Liver (tissue), 9 donors: ENCODE results near the gene C2orf69. TPM values are rescaled to one million over a fixed set of nuclear protein-coding genes. Genes with fewer than 3 reads are reported as not detected.

Experiments used
- DNase-seq: peaks from one replicate; pipeline ENCODE4 v3.0.0-alpha.2; 2017; ENCODE audit warnings: low spot score
- H3K27ac ChIP-seq, 2 donors: one replicate each; pipeline ENCODE4 v1.7.0; 2013; ENCODE audit warnings: inconsistent platforms in 2 of 2, low read length in 2 of 2, control low read depth in 1 of 2, low read depth in 1 of 2, mild to moderate bottlenecking in 1 of 2
- H3K27me3 ChIP-seq, 4 donors: one replicate each; pipeline versions ENCODE4 v1.6.1 to v1.7.0; 2013; ENCODE audit warnings: low read length in 3 of 4, inconsistent platforms in 1 of 4, mild to moderate bottlenecking in 1 of 4, moderate library complexity in 1 of 4; ENCODE audit not compliant: control insufficient read depth in 4 of 4, insufficient read depth in 4 of 4
- H3K36me3 ChIP-seq, 4 donors: one replicate each; pipeline versions ENCODE4 v1.6.1 to v1.7.0; 2013; ENCODE audit warnings: low read length in 3 of 4, mild to moderate bottlenecking in 3 of 4, low read depth in 1 of 4, moderate library complexity in 1 of 4; ENCODE audit not compliant: control insufficient read depth in 4 of 4, insufficient read depth in 3 of 4
- H3K4me1 ChIP-seq, 4 donors: one replicate each; pipeline versions ENCODE4 v1.6.1 to v1.7.0; 2013; ENCODE audit warnings: low read length in 3 of 4, mild to moderate bottlenecking in 3 of 4, moderate library complexity in 1 of 4; ENCODE audit not compliant: control insufficient read depth in 4 of 4, insufficient read depth in 4 of 4
- H3K4me3 ChIP-seq, 3 donors: one replicate each; pipeline versions ENCODE4 v1.6.1 to v1.7.0; 2013; ENCODE audit warnings: low read length in 3 of 3, control low read depth in 1 of 3, low read depth in 1 of 3, mild to moderate bottlenecking in 1 of 3
- H3K9ac ChIP-seq, 2 donors: one replicate each; pipeline ENCODE4 v1.7.0; 2013; ENCODE audit warnings: low read length in 2 of 2, mild to moderate bottlenecking in 2 of 2, moderate library complexity in 2 of 2, control low read depth in 1 of 2, low read depth in 1 of 2
- H3K9me3 ChIP-seq, 4 donors: one replicate each; pipeline versions ENCODE4 v1.6.1 to v1.7.0; 2013; ENCODE audit warnings: low read length in 3 of 4; ENCODE audit not compliant: control insufficient read depth in 4 of 4
- CTCF ChIP-seq: fragments of 150-350 bp; IDR thresholded peaks from 2 replicates; pipeline ENCODE4 v1.5.1; 2017; ENCODE audit warnings: improper control_type of control experiment, low read depth, low read length; ENCODE audit not compliant: missing input control
- EGR1 ChIP-seq, 2 donors: IDR thresholded peaks; 2 replicates each; pipeline ENCODE4 v1.6.1; 2016 to 2018; ENCODE audit warnings: antibody characterized with exemption in 2 of 2, low read depth in 2 of 2
- FOXA1 ChIP-seq: IDR thresholded peaks from 2 replicates; pipeline ENCODE4 v1.6.1; 2016; ENCODE audit warnings: antibody characterized with exemption
- FOXA2 ChIP-seq: IDR thresholded peaks from 2 replicates; pipeline ENCODE4 v1.6.1; 2016; ENCODE audit warnings: antibody characterized with exemption
- HNF4G ChIP-seq: IDR thresholded peaks from 2 replicates; pipeline ENCODE4 v1.6.1; 2016; ENCODE audit warnings: antibody characterized with exemption
- JUND ChIP-seq, 2 donors: IDR thresholded peaks; 2 replicates each; pipeline ENCODE4 v1.6.1; 2016; ENCODE audit warnings: antibody characterized with exemption in 2 of 2
- MAX ChIP-seq: IDR thresholded peaks from 2 replicates; pipeline ENCODE4 v1.6.1; 2016; ENCODE audit warnings: antibody characterized with exemption
- RAD21 ChIP-seq, 2 donors: IDR thresholded peaks; 2 replicates each; pipeline ENCODE4 v1.6.1; 2016; ENCODE audit warnings: antibody characterized with exemption in 2 of 2, mild to moderate bottlenecking in 2 of 2
- REST ChIP-seq: IDR thresholded peaks from 2 replicates; pipeline ENCODE4 v1.6.1; 2016; ENCODE audit warnings: antibody characterized with exemption, mild to moderate bottlenecking
- RXRA ChIP-seq, 2 donors: IDR thresholded peaks; 2 replicates each; pipeline ENCODE4 v1.6.1; 2017 to 2018; ENCODE audit warnings: antibody characterized with exemption in 2 of 2, mild to moderate bottlenecking in 1 of 2
- SP1 ChIP-seq: IDR thresholded peaks from 2 replicates; pipeline ENCODE4 v1.6.1; 2018; ENCODE audit warnings: antibody characterized with exemption, mild to moderate bottlenecking
- ZBTB33 ChIP-seq: IDR thresholded peaks from 2 replicates; pipeline ENCODE4 v1.6.1; 2016; ENCODE audit warnings: antibody characterized with exemption
- WGBS: extraction: QIAGEN DNeasy Blood & Tissue Kit; methylation state at CpG from one replicate; pipeline ENCODE4 v1.1.7; 2013; 5-methylcytosine and 5-hydroxymethylcytosine counted together
- polyA plus RNA-seq, 2 donors: library from polyadenylated mRNA; stranded (reverse) in 1 of 2; unstranded in 1 of 2; fragments of 200-250 nt in 1 of 2; fragments of >200 nt in 1 of 2; fragmentation: Nextera tagmentation in 1 of 2; extraction: Ambion mirVana in 1 of 2; gene quantifications; one replicate each; pipeline versions ENCODE4 v1.2.1 to v1.2.3, GENCODE V29; 2013 to 2015
- total RNA-seq, 2 donors: library from RNA; depleted of rRNA; stranded (reverse); fragments of >200 nt; gene quantifications; one replicate each; pipeline ENCODE4 v1.2.3, GENCODE V29; 2014
- donor health status: healthy.
- donor health status: healthy.
- donor health status: healthy.
- donor health status: healthy.
- donor health status: healthy.

Gene C2orf69
- total and polyA plus RNA-seq, 4 donors: 4.3 to 9.1 (median 6.2) TPM

GRCh38 chr2:199914372-199914958 lies 3.4 kb downstream of the C2orf69 start:
- Histone ChIP-seq H3K36me3 (peaks cover 0 to 4% (median 3%) of the 10 kb centered on the region in 4 donors), H3K27ac (no peak overlapping the region), H3K9ac (no peak overlapping the region), H3K9me3 (no peaks in the 10 kb centered on the region), H3K4me3 (no peak overlapping the region), H3K27me3 (no peaks in the 10 kb centered on the region), H3K4me1 (peaks cover 0 to 19% (median 15%) of the 10 kb centered on the region in 4 donors)
- DNase-seq: no peak
- TF ChIP-seq JUND (IDR thresholded peaks at IDR 0.05): no peak
- TF ChIP-seq HNF4G: no peak
- TF ChIP-seq REST: no peak
- TF ChIP-seq RXRA (IDR thresholded peaks at IDR 0.05): no peak
- no peak for TF ChIP-seq SP1
- no peak for TF ChIP-seq MAX
- TF ChIP-seq CTCF: no peak
- 83% methylated on average over 2 of the region's 2 CpGs for WGBS

- H3K9me3 ChIP-seq: no peaks in the 10 kb centered on the region
- peaks cover 0 to 4% (median 3%) of the 10 kb centered on the region in 4 donors for H3K36me3 ChIP-seq
- H3K4me1 ChIP-seq: peaks cover 0 to 7% (median 5%) of the 10 kb centered on the region in 4 donors
- WGBS: 88% methylated on average over 4 of the region's 4 CpGs
- no peak overlapping the region for H3K27ac ChIP-seq
- H3K27me3 ChIP-seq: no peaks in the 10 kb centered on the region
- no peak overlapping the region for H3K4me3 ChIP-seq
- no peak for DNase-seq
- no peak for TF ChIP-seq FOXA1
- TF ChIP-seq RAD21 (IDR thresholded peaks at IDR 0.05): no peak
- TF ChIP-seq FOXA2: no peak
- no peak for TF ChIP-seq EGR1 (IDR thresholded peaks at IDR 0.05; ENCODE audit: low read depth in 2 of 2)
- TF ChIP-seq ZBTB33: no peak
- no peak overlapping the region for H3K9ac ChIP-seq
These were observed 5.9 kb downstream of the C2orf69 start for GRCh38 chr2:199916980-199917379.
